HCT116 (cell line): ENCODE data around the gene TMEM139. TPM values are rescaled to one million over a fixed set of nuclear protein-coding genes. Genes with fewer than 3 reads are reported as not detected.

ENCODE experiments used
- ATAC-seq: fragments of 200-7000 bp; cut with Tn5 transposase; 2 replicates; pipeline ENCODE4 v1.9.1; 2020; ENCODE audit warnings: mild to moderate bottlenecking, moderate library complexity
- BruUV-seq: library from RNA; stranded (reverse); fragments of 400-500 nt; replicated peaks from 2 replicates; lab custom pipeline; 2021; lab: Mats Ljungman, UMichigan
- CTCF ChIA-PET: fragments of 300-600 bp; sonication (Branson Sonifier 250); formaldehyde crosslinking; loops from one replicate; lab custom pipeline; 2021; ENCODE audit warnings: antibody characterized with exemption; lab: Charles Lee
- POLR2A ChIA-PET: fragments of 300-600, 350-600 bp; sonication (Branson Sonifier 250); formaldehyde crosslinking; loops from one replicate; lab custom pipeline; 2021; ENCODE audit warnings: antibody characterized with exemption; lab: Charles Lee
- RAD21 ChIA-PET, 2 experiments: fragments of 300-600 bp; sonication (Branson Sonifier 250); formaldehyde crosslinking; loops; one replicate each; lab custom pipeline; 2023; ENCODE audit warnings: low total read pairs in 2 of 2; ENCODE audit not compliant: uncharacterized antibody in 2 of 2, unreplicated experiment in 2 of 2, low non-redundant PET in 1 of 2; lab: Charles Lee
- DNase-seq: peaks from one replicate; pipeline ENCODE4 v3.0.0-alpha.2; 2010; ENCODE audit warnings: low read depth, low spot score
- H2AFZ ChIP-seq: fragments of 200-600 bp; shearing (Covaris generic), sonication (generic); 2 replicates; pipeline ENCODE4 v1.6.1; 2017; ENCODE audit warnings: low read depth, mixed run types, mixed read lengths, antibody characterized with exemption, low read length; ENCODE audit not compliant: poor library complexity, severe bottlenecking
- H3K27ac ChIP-seq: 2 replicates; pipeline ENCODE4 v1.5.1; 2012; ENCODE audit warnings: low read depth, low read length
- H3K27me3 ChIP-seq: fragments of 200-600 bp; sonication (generic); 2 replicates; pipeline ENCODE4 v1.6.1; 2016; ENCODE audit warnings: mixed run types, low read length, mixed read lengths; ENCODE audit not compliant: insufficient read depth
- H3K36me3 ChIP-seq, 2 experiments: fragments of 200-500 bp in 1 of 2; fragments of 200-600 bp in 1 of 2; sonication (Bioruptor generic) in 1 of 2; sonication (generic) in 1 of 2; 2 replicates each; pipeline versions ENCODE4 v1.5.1 to v1.6.1; 2014 to 2016; ENCODE audit warnings: low read length in 2 of 2, inconsistent platforms in 1 of 2, mixed read lengths in 1 of 2, mixed run types in 1 of 2; ENCODE audit not compliant: insufficient read depth in 2 of 2, control insufficient read depth in 1 of 2
- H3K4me1 ChIP-seq, 2 experiments: fragments of 200-600 bp in 1 of 2; sonication (generic) in 1 of 2; 2 replicates each; pipeline versions ENCODE4 v1.5.1 to v1.6.1; 2012 to 2017; ENCODE audit warnings: low read length in 2 of 2, inconsistent platforms in 1 of 2, mild to moderate bottlenecking in 1 of 2, mixed read lengths in 1 of 2, mixed run types in 1 of 2, moderate library complexity in 1 of 2; ENCODE audit not compliant: insufficient read depth in 2 of 2, control insufficient read depth in 1 of 2
- H3K4me2 ChIP-seq: fragments of 200-600 bp; sonication (generic); 2 replicates; pipeline ENCODE4 v1.6.1; 2017; ENCODE audit warnings: mixed run types, low read length, mixed read lengths
- H3K4me3 ChIP-seq, 2 experiments: fragments of 200-600 bp in 1 of 2; sonication (generic) in 1 of 2; replicated peaks in 1 of 2; 2 replicates each; pipeline ENCODE4 v1.5.1; 2011 to 2016; ENCODE audit warnings: low read length in 2 of 2, control low read depth in 1 of 2, low read depth in 1 of 2, mild to moderate bottlenecking in 1 of 2, mixed read lengths in 1 of 2, mixed run types in 1 of 2
- H3K79me2 ChIP-seq: fragments of 200-600 bp; sonication (generic); 2 replicates; pipeline ENCODE4 v1.6.1; 2017; ENCODE audit warnings: mild to moderate bottlenecking, mixed run types, low read length, moderate library complexity, mixed read lengths; ENCODE audit not compliant: insufficient read depth
- H3K9ac ChIP-seq: fragments of 200-600 bp; sonication (generic); 2 replicates; pipeline ENCODE4 v1.6.1; 2016; ENCODE audit warnings: low read length, mixed read lengths
- H3K9me2 ChIP-seq: fragments of 200-600 bp; sonication (generic), shearing (Covaris generic); 2 replicates; pipeline ENCODE4 v1.6.1; 2017; ENCODE audit warnings: mixed run types, mild to moderate bottlenecking, moderate library complexity; ENCODE audit not compliant: insufficient read depth
- H3K9me3 ChIP-seq, 2 experiments: fragments of 200-500 bp in 1 of 2; fragments of 200-600 bp in 1 of 2; sonication (Bioruptor generic) in 1 of 2; sonication (generic) in 1 of 2; 2 replicates each; pipeline ENCODE4 v1.6.1; 2014 to 2017; ENCODE audit warnings: low read length in 2 of 2, mixed read lengths in 2 of 2, inconsistent platforms in 1 of 2, low read depth in 1 of 2, mild to moderate bottlenecking in 1 of 2, mixed run types in 1 of 2, moderate library complexity in 1 of 2; ENCODE audit not compliant: control insufficient read depth in 1 of 2, insufficient read depth in 1 of 2
- H4K20me1 ChIP-seq: fragments of 200-600 bp; sonication (generic), shearing (Covaris generic); 2 replicates; pipeline ENCODE4 v1.6.1; 2017; ENCODE audit warnings: mixed run types, mild to moderate bottlenecking, moderate library complexity; ENCODE audit not compliant: insufficient read depth
- EZH2 ChIP-seq: fragments of 200-600 bp; sonication (generic); IDR thresholded peaks from 2 replicates; pipeline ENCODE4 v1.6.1; 2017; ENCODE audit warnings: antibody characterized with exemption, mixed run types
- SIN3A ChIP-seq: IDR thresholded peaks from 2 replicates; pipeline ENCODE4 v1.6.1; 2012; ENCODE audit warnings: low read depth
- ZNF274 ChIP-seq: fragments of 200-500 bp; sonication (Bioruptor generic); IDR thresholded peaks from 2 replicates; pipeline ENCODE4 v1.6.1; 2014; ENCODE audit warnings: mild to moderate bottlenecking, low read depth, low read length, inconsistent platforms
- intact Hi-C: fragments of 100-400 bp; cut with micrococcal nuclease; formaldehyde crosslinking; loops from 2 replicates; pipeline ENCODE4 v1.10.0; 2022
- total RNA-seq: library from RNA; stranded (reverse); gene quantifications from one replicate; pipeline ENCODE4 v1.2.1, GENCODE V29; 2021; ENCODE audit not compliant: unreplicated experiment
- TF ChIP-seq, protein P1 (sequence below): IDR thresholded peaks from 2 replicates; pipeline ENCODE4 v1.6.1; 2012; ENCODE audit warnings: low read depth
- TF ChIP-seq, protein P2 (sequence below), 3 experiments: fragments of 200-600 bp in 1 of 3; sonication (generic) in 1 of 3; IDR thresholded peaks in 2 of 3; conservative IDR thresholded peaks in 1 of 3; 2 replicates each; pipeline ENCODE4 v1.5.1; 2012 to 2017; ENCODE audit warnings: low read depth in 2 of 3, low read length in 2 of 3, antibody characterized with exemption in 1 of 3, borderline replicate concordance in 1 of 3, control low read depth in 1 of 3, mild to moderate bottlenecking in 1 of 3, mixed read lengths in 1 of 3, mixed run types in 1 of 3, moderate library complexity in 1 of 3; ENCODE audit not compliant: insufficient read depth in 1 of 3

TMEM139 gene
- total RNA-seq, 1 experiment from 2014 or later = 9.9 TPM

DNA sequence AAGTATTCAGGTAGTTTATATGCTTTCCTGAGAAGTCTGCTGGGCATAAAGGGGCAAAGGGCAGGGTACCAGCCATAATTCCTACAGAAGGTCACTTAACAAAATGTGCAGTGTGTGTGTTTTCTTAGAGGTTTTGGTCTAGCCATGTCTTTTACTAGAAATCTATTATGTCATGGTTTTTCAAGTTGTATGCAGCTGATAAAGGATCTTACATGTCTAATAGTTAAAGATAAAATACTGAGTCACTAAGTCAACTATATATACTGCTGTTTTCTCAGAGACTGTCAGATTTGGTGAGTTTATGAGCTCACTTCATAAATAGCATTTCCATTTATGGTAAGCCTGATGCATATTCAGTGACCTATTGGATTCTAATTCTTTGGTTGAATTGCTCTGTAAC, 11.1 kb downstream of the TMEM139 start (continued):
- TF ChIP-seq, protein P1, sequence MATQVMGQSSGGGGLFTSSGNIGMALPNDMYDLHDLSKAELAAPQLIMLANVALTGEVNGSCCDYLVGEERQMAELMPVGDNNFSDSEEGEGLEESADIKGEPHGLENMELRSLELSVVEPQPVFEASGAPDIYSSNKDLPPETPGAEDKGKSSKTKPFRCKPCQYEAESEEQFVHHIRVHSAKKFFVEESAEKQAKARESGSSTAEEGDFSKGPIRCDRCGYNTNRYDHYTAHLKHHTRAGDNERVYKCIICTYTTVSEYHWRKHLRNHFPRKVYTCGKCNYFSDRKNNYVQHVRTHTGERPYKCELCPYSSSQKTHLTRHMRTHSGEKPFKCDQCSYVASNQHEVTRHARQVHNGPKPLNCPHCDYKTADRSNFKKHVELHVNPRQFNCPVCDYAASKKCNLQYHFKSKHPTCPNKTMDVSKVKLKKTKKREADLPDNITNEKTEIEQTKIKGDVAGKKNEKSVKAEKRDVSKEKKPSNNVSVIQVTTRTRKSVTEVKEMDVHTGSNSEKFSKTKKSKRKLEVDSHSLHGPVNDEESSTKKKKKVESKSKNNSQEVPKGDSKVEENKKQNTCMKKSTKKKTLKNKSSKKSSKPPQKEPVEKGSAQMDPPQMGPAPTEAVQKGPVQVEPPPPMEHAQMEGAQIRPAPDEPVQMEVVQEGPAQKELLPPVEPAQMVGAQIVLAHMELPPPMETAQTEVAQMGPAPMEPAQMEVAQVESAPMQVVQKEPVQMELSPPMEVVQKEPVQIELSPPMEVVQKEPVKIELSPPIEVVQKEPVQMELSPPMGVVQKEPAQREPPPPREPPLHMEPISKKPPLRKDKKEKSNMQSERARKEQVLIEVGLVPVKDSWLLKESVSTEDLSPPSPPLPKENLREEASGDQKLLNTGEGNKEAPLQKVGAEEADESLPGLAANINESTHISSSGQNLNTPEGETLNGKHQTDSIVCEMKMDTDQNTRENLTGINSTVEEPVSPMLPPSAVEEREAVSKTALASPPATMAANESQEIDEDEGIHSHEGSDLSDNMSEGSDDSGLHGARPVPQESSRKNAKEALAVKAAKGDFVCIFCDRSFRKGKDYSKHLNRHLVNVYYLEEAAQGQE = no peak
- TF ChIP-seq ZNF274 = no peak

DNA sequence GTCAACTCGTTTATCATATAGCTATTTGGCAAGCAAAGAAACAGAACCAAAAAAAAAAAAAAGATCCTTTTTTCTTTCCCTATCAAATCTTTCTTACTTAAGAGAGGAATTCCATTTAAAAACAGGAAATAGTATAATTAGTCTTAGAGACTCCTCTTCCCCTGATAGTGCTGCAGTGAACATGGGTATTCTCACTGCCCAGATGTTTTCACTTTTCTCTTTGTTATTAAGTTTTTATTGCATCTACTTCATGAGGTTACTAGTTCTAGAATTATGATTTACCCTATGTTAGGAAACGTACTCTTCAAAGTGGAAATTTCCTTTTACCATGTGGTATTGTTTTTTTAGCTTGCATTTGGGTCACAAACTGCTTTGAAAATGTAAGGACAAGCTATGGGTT, 11.9 kb downstream of the TMEM139 start:
- TF ChIP-seq, protein P2, sequence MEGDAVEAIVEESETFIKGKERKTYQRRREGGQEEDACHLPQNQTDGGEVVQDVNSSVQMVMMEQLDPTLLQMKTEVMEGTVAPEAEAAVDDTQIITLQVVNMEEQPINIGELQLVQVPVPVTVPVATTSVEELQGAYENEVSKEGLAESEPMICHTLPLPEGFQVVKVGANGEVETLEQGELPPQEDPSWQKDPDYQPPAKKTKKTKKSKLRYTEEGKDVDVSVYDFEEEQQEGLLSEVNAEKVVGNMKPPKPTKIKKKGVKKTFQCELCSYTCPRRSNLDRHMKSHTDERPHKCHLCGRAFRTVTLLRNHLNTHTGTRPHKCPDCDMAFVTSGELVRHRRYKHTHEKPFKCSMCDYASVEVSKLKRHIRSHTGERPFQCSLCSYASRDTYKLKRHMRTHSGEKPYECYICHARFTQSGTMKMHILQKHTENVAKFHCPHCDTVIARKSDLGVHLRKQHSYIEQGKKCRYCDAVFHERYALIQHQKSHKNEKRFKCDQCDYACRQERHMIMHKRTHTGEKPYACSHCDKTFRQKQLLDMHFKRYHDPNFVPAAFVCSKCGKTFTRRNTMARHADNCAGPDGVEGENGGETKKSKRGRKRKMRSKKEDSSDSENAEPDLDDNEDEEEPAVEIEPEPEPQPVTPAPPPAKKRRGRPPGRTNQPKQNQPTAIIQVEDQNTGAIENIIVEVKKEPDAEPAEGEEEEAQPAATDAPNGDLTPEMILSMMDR (IDR thresholded peaks at IDR 0.05 in 2 of 3, conservative IDR thresholded peaks at IDR 0.05 in 1 of 3; ENCODE audit: borderline replicate concordance in 1 of 3, insufficient read depth in 1 of 3, low read depth in 2 of 3, low read length in 2 of 3) = no peak
- no peak for TF ChIP-seq SIN3A
- TF ChIP-seq EZH2 = no peak
- RAD21 ChIA-PET = no interaction called here
- POLR2A ChIA-PET = no interaction called here
- H3K79me2 ChIP-seq = peaks cover 47% of the 10 kb centered on the region
- no peaks in the 10 kb centered on the region for H3K4me1 ChIP-seq
- H3K27ac ChIP-seq = no peak overlapping the region
- DNase-seq (no peak), ATAC-seq (no peak)
- H3K9ac ChIP-seq = no peak overlapping the region
- H3K9me2 ChIP-seq = no peaks in the 10 kb centered on the region
- no TSS peak for BruUV-seq
- no peak overlapping the region for H3K4me2 ChIP-seq
- H3K27me3 ChIP-seq = no peaks in the 10 kb centered on the region
- peaks cover 5% of the 10 kb centered on the region; the same call in 1 of the 2 replicates for H4K20me1 ChIP-seq
- no peak overlapping the region for H3K4me3 ChIP-seq
- intact Hi-C loops = no loop called here
- no peak overlapping the region for H2AFZ ChIP-seq
- CTCF ChIA-PET = interaction anchor here (0.8 to 1.0 kb wide), 2 partner anchors 9 to 12 kb away, joined by 3 to 4 read pairs; partner anchors contain the start of gene CASP2
- H3K36me3 ChIP-seq = peaks cover 69 to 79% of the 10 kb centered on the region in 2 experiments
- no peaks in the 10 kb centered on the region for H3K9me3 ChIP-seq
